SU-DHL-6 (cell line): Measurements from ENCODE around the gene DCLK1.

ENCODE experiments used
- CTCF ChIP-seq: fragments of 200-600 bp; sonication (generic); IDR thresholded peaks from one replicate; pipeline ENCODE4 v1.5.1; 2017; ENCODE audit warnings: antibody characterized with exemption, mild to moderate bottlenecking, low read length, moderate library complexity; ENCODE audit not compliant: insufficient read depth, poor library complexity, severe bottlenecking
- EZH2phosphoT487 ChIP-seq: fragments of 200-600 bp; sonication (generic), shearing (Covaris generic); conservative IDR thresholded peaks from 2 replicates; pipeline ENCODE4 v1.6.1; 2018; ENCODE audit warnings: mild to moderate bottlenecking, antibody characterized with exemption, low read length, moderate library complexity, mixed read lengths

GRCh38 chr13:35804901-35805300 is 326.3 kb downstream of the DCLK1 start:
- no peak for TF ChIP-seq CTCF
- TF ChIP-seq EZH2phosphoT487, result no peak
